GOT3 (cell line): ENCODE results near the gene CAMK2N2.

Experiments used
- DNase-seq: peaks from one replicate; lab custom pipeline; 2025; ENCODE audit warnings: mixed read lengths; lab: John Stamatoyannopoulos, UW

CAMK2N2 gene

GRCh38 chr3:184240384-184241140 is 20.8 kb downstream of the CAMK2N2 start:
- no peak for DNase-seq

GRCh38 chr3:184239708-184240107 is 21.6 kb downstream of the CAMK2N2 start:
- DNase-seq, result no peak

GRCh38 chr3:184239221-184239620 is 22.1 kb downstream of the CAMK2N2 start:
- no peak for DNase-seq

GRCh38 chr3:184238246-184238818 is 23.0 kb downstream of the CAMK2N2 start:
- DNase-seq, result no peak

- no peak for DNase-seq
Observed at GRCh38 chr3:184237807-184238206, 23.5 kb downstream of the CAMK2N2 start.

GRCh38 chr3:184237211-184237610 is 24.1 kb downstream of the CAMK2N2 start:
- DNase-seq, result no peak

GRCh38 chr3:184236636-184237035 is 24.7 kb downstream of the CAMK2N2 start:
- no peak for DNase-seq

- no peak for DNase-seq
Observed at GRCh38 chr3:184236033-184236410, 25.3 kb downstream of the CAMK2N2 start.

GRCh38 chr3:184235381-184236032 is 25.8 kb downstream of the CAMK2N2 start:
- no peak for DNase-seq

GRCh38 chr3:184234671-184235380 is 26.5 kb downstream of the CAMK2N2 start:
- DNase-seq, result no peak

GRCh38 chr3:184234224-184234623 is 27.1 kb downstream of the CAMK2N2 start:
- peak; percentile 40 for DNase-seq

GRCh38 chr3:184233127-184233843 is 28.1 kb downstream of the CAMK2N2 start:
- no peak for DNase-seq

- no peak for DNase-seq
Observed at GRCh38 chr3:184231671-184232070, 29.7 kb downstream of the CAMK2N2 start.

- DNase-seq, result no peak
Observed at GRCh38 chr3:184230603-184231528, 30.5 kb downstream of the CAMK2N2 start.

GRCh38 chr3:184230081-184230602 is 31.2 kb downstream of the CAMK2N2 start:
- no peak for DNase-seq

- no peak for DNase-seq
Observed at GRCh38 chr3:184229394-184230080, 31.8 kb downstream of the CAMK2N2 start, which contains the start of gene VWA5B2. VWA5B2 (plus strand) TSS chr3:184229585; CDS start chr3:184230529, 944 bp downstream.

GRCh38 chr3:184228376-184229137 is 32.8 kb downstream of the CAMK2N2 start:
- no peak for DNase-seq

- DNase-seq, result no peak
Observed at GRCh38 chr3:184227481-184227935, 33.8 kb downstream of the CAMK2N2 start.

- DNase-seq, result no peak
Observed at GRCh38 chr3:184223946-184224345, 37.4 kb downstream of the CAMK2N2 start.
